Measurements from ENCODE around the gene FGF3. TPM values are rescaled to one million over a fixed set of nuclear protein-coding genes. Genes with fewer than 3 reads are reported as not detected.

The FGF3 gene
- total RNA-seq, 5 donors from 2014 or later (not counting 1 experiment from before 2014, with no cell fraction given), result not detected

DNA sequence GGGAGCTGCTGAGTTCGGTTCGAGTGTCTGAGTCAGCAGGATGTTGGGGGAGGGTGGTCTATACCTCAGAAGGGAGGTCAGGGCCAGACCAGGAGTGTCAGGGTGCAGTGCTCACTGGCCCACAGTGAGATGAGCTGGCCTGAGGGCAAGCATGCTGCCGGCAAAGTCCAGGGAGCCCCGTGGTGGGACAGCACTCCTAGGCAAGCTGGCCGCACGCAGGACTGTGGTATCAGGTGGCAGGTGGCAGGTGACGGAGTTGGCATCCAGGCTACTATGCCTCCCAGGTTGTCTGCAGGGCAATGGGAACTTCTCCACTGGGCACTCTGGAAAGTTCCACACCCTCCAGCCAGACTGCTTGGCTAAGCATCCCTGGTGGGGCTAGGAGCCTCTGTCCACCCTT lies 4.8 kb downstream of the FGF3 start:
- ATAC-seq (replicated peaks in 1 of 4) (no peak), DNase-seq (no peak)
- H3K27ac Mint-ChIP-seq, result no peak overlapping the region
- no peaks in the 10 kb centered on the region for H3K36me3 ChIP-seq (ENCODE audit: control insufficient read depth in 2 of 2, extremely low read depth in 1 of 2, insufficient read depth in 1 of 2, low read length in 1 of 2)
- H3K36me3 Mint-ChIP-seq, result no peaks in the 10 kb centered on the region
- POLR2A ChIA-PET, result no interaction called here
- no peak overlapping the region for H3K27ac ChIP-seq (ENCODE audit: low read length)
- H3K4me3 Mint-ChIP-seq, result no peak overlapping the region
- WGBS (ENCODE audit: insufficient coverage), result 79% methylated on average over 7 of the region's 7 CpGs
- H3K4me3 ChIP-seq (ENCODE audit: control insufficient read depth in 1 of 2, extremely low read depth in 1 of 2, low read length in 1 of 2), result no peak overlapping the region
- peaks cover 12 to 42% of the 10 kb centered on the region in 2 donors for H3K27me3 Mint-ChIP-seq
- H3K4me1 ChIP-seq (ENCODE audit: control insufficient read depth in 1 of 2, extremely low read depth in 1 of 2, insufficient read depth in 2 of 2, low read length in 2 of 2), result peaks cover 0 to 7% of the 10 kb centered on the region in 2 experiments
- CTCF ChIA-PET, result no interaction called here
- peaks cover 0 to 61% of the 10 kb centered on the region in 2 experiments for H3K27me3 ChIP-seq (replicated peaks in 1 of 2; ENCODE audit: control insufficient read depth in 2 of 2, extremely low read depth in 1 of 2, insufficient read depth in 2 of 2, low read length in 1 of 2)
- peaks cover 0 to 4% (median 0%) of the 10 kb centered on the region in 3 donors for H3K9me3 Mint-ChIP-seq
- peaks cover 0 to 2% (median 0%) of the 10 kb centered on the region in 3 donors for H3K4me1 Mint-ChIP-seq
- H3K9me3 ChIP-seq, result no peaks in the 10 kb centered on the region

DNA sequence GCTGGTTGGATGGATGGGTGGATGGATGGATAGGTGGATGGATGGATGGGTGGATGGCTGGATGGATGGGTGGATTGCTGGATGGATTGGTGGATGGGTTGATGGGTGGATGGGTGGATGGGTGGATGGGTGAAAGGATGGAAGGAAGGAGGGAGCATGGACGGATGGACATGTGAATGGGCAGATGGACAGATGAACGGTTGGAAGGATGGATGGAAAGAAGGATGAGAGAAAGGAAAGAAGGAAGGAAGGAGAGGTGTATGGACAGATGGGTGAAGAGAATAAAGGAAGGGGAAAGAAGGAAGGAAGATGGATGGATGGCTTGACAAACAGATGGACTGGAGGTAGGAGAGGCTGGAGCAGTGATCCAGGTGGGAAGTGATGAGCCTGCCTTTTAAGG lies 5.4 kb downstream of the FGF3 start:
- no peak overlapping the region for H3K4me3 ChIP-seq (ENCODE audit: control insufficient read depth in 1 of 2, extremely low read depth in 1 of 2, low read length in 1 of 2)
- 86% methylated on average over 2 of the region's 2 CpGs for WGBS (ENCODE audit: insufficient coverage)
- CTCF ChIA-PET, result no interaction called here
- peaks cover 0 to 7% of the 10 kb centered on the region in 2 experiments for H3K4me1 ChIP-seq (ENCODE audit: control insufficient read depth in 1 of 2, extremely low read depth in 1 of 2, insufficient read depth in 2 of 2, low read length in 2 of 2)
- no peaks in the 10 kb centered on the region for H3K36me3 ChIP-seq (ENCODE audit: control insufficient read depth in 2 of 2, extremely low read depth in 1 of 2, insufficient read depth in 1 of 2, low read length in 1 of 2)
- POLR2A ChIA-PET, result no interaction called here
- Mint-ChIP-seq H3K4me1 (peaks cover 0 to 2% (median 0%) of the 10 kb centered on the region in 3 donors), H3K27ac (no peak overlapping the region), H3K27me3 (peaks cover 12 to 43% of the 10 kb centered on the region in 2 donors), H3K4me3 (no peak overlapping the region), H3K36me3 (no peaks in the 10 kb centered on the region), H3K9me3 (peaks cover 0 to 4% (median 0%) of the 10 kb centered on the region in 3 donors)
- DNase-seq (no peak), ATAC-seq (replicated peaks in 1 of 4) (no peak)
- H3K27me3 ChIP-seq (replicated peaks in 1 of 2; ENCODE audit: control insufficient read depth in 2 of 2, extremely low read depth in 1 of 2, insufficient read depth in 2 of 2, low read length in 1 of 2), result peaks cover 0 to 60% of the 10 kb centered on the region in 2 experiments
- no peak overlapping the region for H3K27ac ChIP-seq (ENCODE audit: low read length)
- H3K9me3 ChIP-seq, result no peaks in the 10 kb centered on the region

DNA sequence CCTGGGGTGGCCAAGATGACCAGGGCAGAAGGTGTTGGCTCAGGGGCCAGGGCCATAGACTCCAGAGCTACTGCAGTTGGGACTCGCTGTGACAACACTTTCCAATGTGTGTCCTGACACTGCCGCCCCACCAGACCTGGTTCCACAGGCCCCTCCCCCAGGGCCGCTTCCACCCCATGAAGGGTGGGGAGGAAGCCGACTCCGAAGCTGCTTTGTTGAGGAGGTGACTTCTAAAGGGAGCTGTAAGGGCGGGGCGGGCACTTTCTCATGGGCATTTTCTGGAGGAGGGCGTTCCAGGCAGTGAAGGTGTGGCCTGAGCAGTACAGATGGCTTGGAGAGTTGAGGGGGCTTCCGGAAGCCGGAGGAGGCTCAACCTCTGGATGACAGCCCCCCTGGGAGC lies 6.3 kb downstream of the FGF3 start:
- H3K27me3 ChIP-seq (replicated peaks in 1 of 2; ENCODE audit: control insufficient read depth in 2 of 2, extremely low read depth in 1 of 2, insufficient read depth in 2 of 2, low read length in 1 of 2), result peaks cover 0 to 65% of the 10 kb centered on the region in 2 experiments
- H3K36me3 ChIP-seq (ENCODE audit: control insufficient read depth in 2 of 2, extremely low read depth in 1 of 2, insufficient read depth in 1 of 2, low read length in 1 of 2), result no peaks in the 10 kb centered on the region
- Mint-ChIP-seq H3K4me1 (peaks cover 0 to 2% (median 0%) of the 10 kb centered on the region in 3 donors), H3K27me3 (peaks cover 14 to 48% of the 10 kb centered on the region in 2 donors), H3K36me3 (no peaks in the 10 kb centered on the region), H3K27ac (no peak overlapping the region), H3K4me3 (no peak overlapping the region), H3K9me3 (peaks cover 0 to 4% (median 0%) of the 10 kb centered on the region in 3 donors)
- ATAC-seq (replicated peaks in 1 of 4) (no peak), DNase-seq (no peak)
- H3K9me3 ChIP-seq, result no peaks in the 10 kb centered on the region
- peaks cover 0 to 7% of the 10 kb centered on the region in 2 experiments for H3K4me1 ChIP-seq (ENCODE audit: control insufficient read depth in 1 of 2, extremely low read depth in 1 of 2, insufficient read depth in 2 of 2, low read length in 2 of 2)
- 86% methylated on average over 6 of the region's 10 CpGs for WGBS (ENCODE audit: insufficient coverage)
- POLR2A ChIA-PET, result no interaction called here
- H3K27ac ChIP-seq (ENCODE audit: low read length), result no peak overlapping the region
- H3K4me3 ChIP-seq (ENCODE audit: control insufficient read depth in 1 of 2, extremely low read depth in 1 of 2, low read length in 1 of 2), result no peak overlapping the region
- CTCF ChIA-PET, result no interaction called here

DNA sequence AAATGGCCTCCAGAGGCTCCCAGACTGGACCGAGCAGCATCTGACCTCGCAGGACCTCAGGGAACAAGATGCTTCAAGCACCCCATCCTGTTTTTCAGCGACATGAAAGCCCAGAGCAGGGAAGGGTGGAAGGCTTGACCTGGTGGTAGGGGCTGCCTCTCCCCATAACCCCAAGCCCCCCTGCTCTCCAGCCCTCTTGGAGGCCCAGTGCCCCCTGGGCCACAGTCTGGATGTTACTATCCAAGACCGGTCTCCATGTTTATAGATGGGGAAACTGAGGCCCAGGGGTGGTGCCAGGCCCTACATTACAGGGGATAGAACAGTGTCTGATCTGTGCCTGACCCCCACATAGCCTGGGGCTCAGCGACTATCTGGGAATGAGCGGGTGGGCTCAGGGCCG lies 7.0 kb downstream of the FGF3 start:
- Mint-ChIP-seq H3K36me3 (no peaks in the 10 kb centered on the region), H3K9me3 (peaks cover 0 to 4% (median 0%) of the 10 kb centered on the region in 3 donors), H3K4me1 (peaks cover 0 to 2% (median 0%) of the 10 kb centered on the region in 3 donors), H3K27me3 (peaks cover 18 to 52% of the 10 kb centered on the region in 2 donors), H3K27ac (no peak overlapping the region), H3K4me3 (no peak overlapping the region)
- H3K4me3 ChIP-seq (ENCODE audit: control insufficient read depth in 1 of 2, extremely low read depth in 1 of 2, low read length in 1 of 2), result no peak overlapping the region
- DNase-seq, result no peak
- ChIA-PET CTCF (no interaction called here), POLR2A (no interaction called here)
- H3K4me1 ChIP-seq (ENCODE audit: control insufficient read depth in 1 of 2, extremely low read depth in 1 of 2, insufficient read depth in 2 of 2, low read length in 2 of 2), result peaks cover 0 to under 1% of the 10 kb centered on the region in 2 experiments
- no peak for ATAC-seq (replicated peaks in 1 of 4)
- H3K36me3 ChIP-seq (ENCODE audit: control insufficient read depth in 2 of 2, extremely low read depth in 1 of 2, insufficient read depth in 1 of 2, low read length in 1 of 2), result no peaks in the 10 kb centered on the region
- WGBS (ENCODE audit: insufficient coverage), result 100% methylated on average over 4 of the region's 7 CpGs
- H3K27ac ChIP-seq (ENCODE audit: low read length), result no peak overlapping the region
- peaks cover 0 to 64% of the 10 kb centered on the region in 2 experiments for H3K27me3 ChIP-seq (replicated peaks in 1 of 2; ENCODE audit: control insufficient read depth in 2 of 2, extremely low read depth in 1 of 2, insufficient read depth in 2 of 2, low read length in 1 of 2)
- H3K9me3 ChIP-seq, result no peaks in the 10 kb centered on the region

DNA sequence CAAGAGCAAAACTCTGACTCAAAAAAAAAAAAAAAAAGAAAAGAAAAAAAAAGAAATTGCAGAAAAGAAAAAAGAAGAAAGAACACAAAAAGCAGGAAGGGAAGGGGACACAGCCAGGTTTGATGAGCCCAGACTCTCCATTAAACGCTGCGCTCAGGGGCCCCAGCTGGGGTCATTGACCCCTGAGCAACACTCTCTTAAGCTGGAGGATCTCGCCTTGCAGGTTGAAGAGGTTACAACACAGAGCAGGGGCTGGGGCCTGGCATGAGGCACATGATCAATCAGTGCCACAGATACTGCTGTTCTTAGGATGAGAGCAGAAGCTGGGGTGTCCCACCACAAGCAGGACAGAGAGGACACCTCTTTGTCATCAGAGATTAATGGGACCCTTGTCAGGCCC lies 7.8 kb downstream of the FGF3 start:
- H3K36me3 Mint-ChIP-seq, result no peaks in the 10 kb centered on the region
- H3K36me3 ChIP-seq (ENCODE audit: control insufficient read depth in 2 of 2, extremely low read depth in 1 of 2, insufficient read depth in 1 of 2, low read length in 1 of 2), result no peaks in the 10 kb centered on the region
- CTCF ChIA-PET, result interaction anchor here in 1 of 2 donors (0.7 kb wide), 1 partner anchor 10 kb away, joined by 6 read pairs; no protein-coding TSS in a partner anchor
- no peaks in the 10 kb centered on the region for H3K4me1 ChIP-seq (ENCODE audit: control insufficient read depth in 1 of 2, extremely low read depth in 1 of 2, insufficient read depth in 2 of 2, low read length in 2 of 2)
- peaks cover 0 to 55% of the 10 kb centered on the region in 2 experiments for H3K27me3 ChIP-seq (replicated peaks in 1 of 2; ENCODE audit: control insufficient read depth in 2 of 2, extremely low read depth in 1 of 2, insufficient read depth in 2 of 2, low read length in 1 of 2)
- H3K4me3 ChIP-seq (ENCODE audit: control insufficient read depth in 1 of 2, extremely low read depth in 1 of 2, low read length in 1 of 2), result no peak overlapping the region
- no peak overlapping the region for H3K4me3 Mint-ChIP-seq
- peaks cover 24 to 53% of the 10 kb centered on the region in 2 donors for H3K27me3 Mint-ChIP-seq
- H3K4me1 Mint-ChIP-seq, result peaks cover 0 to 2% (median 0%) of the 10 kb centered on the region in 3 donors
- H3K27ac Mint-ChIP-seq, result no peak overlapping the region
- ATAC-seq (replicated peaks in 1 of 4) (no peak), DNase-seq (no peak)
- peaks cover 0 to 4% (median 0%) of the 10 kb centered on the region in 3 donors for H3K9me3 Mint-ChIP-seq
- H3K9me3 ChIP-seq, result no peaks in the 10 kb centered on the region
- 67% methylated on average over 2 of the region's 3 CpGs for WGBS (ENCODE audit: insufficient coverage)
- no peak overlapping the region for H3K27ac ChIP-seq (ENCODE audit: low read length)
- POLR2A ChIA-PET, result no interaction called here

DNA sequence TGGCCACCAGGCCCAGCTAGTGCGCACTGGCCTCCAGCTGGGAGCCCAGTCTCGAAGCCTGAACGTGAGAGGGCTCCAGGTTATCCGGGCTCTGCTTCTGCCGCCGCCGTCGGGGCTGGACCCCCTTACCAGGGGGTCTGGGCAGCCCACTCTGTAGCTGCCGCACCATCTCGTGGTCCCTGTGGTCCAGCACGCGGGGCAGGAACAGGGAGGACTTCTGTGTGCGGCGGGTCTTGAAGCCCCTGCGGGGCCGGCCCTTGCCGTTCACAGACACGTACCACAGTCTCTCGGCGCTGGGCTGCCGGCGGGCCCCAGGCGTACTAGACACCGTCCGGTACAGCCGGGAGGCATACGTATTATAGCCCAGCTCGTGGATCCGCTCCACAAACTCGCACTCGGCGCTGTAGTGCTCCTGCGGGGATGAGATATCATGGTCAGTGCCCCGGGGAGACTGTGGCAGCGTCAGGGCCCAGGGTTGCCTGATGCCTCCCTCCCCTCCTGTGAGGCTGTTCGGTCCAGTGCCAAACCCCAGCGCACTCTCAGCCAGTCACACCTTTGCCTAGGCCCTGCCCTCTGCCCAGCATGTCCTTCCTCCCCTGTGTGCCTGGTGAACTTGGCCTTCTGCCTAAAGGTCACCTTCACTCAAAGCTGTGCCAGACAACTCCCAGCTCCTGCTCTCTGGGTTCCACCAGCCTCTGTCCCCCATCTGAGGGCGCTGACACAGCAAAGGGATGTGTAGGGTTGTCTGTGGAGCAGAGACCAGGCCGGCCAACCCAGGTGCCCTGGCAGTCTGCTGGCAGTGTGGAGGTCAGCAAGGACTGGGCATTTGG lies 8.7 kb downstream of the FGF3 start:
- ATAC-seq (replicated peaks in 1 of 4) (no peak), DNase-seq (no peak)
- Mint-ChIP-seq H3K4me3 (no peak overlapping the region), H3K36me3 (no peaks in the 10 kb centered on the region), H3K4me1 (no peaks in the 10 kb centered on the region), H3K9me3 (peaks cover 0 to 4% (median 0%) of the 10 kb centered on the region in 3 donors), H3K27ac (no peak overlapping the region), H3K27me3 (peaks cover 27 to 44% of the 10 kb centered on the region in 2 donors)
- H3K4me1 ChIP-seq (ENCODE audit: control insufficient read depth in 1 of 2, extremely low read depth in 1 of 2, insufficient read depth in 2 of 2, low read length in 2 of 2), result no peaks in the 10 kb centered on the region
- H3K27ac ChIP-seq (ENCODE audit: low read length), result no peak overlapping the region
- POLR2A ChIA-PET, result no interaction called here
- CTCF ChIA-PET, result interaction anchor here in 1 of 2 donors (0.7 kb wide), 1 partner anchor 11 kb away, joined by 6 read pairs; no protein-coding TSS in a partner anchor
- no peak overlapping the region for H3K4me3 ChIP-seq (ENCODE audit: control insufficient read depth in 1 of 2, extremely low read depth in 1 of 2, low read length in 1 of 2)
- H3K27me3 ChIP-seq (replicated peaks in 1 of 2; ENCODE audit: control insufficient read depth in 2 of 2, extremely low read depth in 1 of 2, insufficient read depth in 2 of 2, low read length in 1 of 2), result peaks cover 0 to 46% of the 10 kb centered on the region in 2 experiments
- no peaks in the 10 kb centered on the region for H3K36me3 ChIP-seq (ENCODE audit: control insufficient read depth in 2 of 2, extremely low read depth in 1 of 2, insufficient read depth in 1 of 2, low read length in 1 of 2)
- whole genome bisulfite sequencing (ENCODE audit: insufficient coverage), result 90% methylated on average over 39 of the region's 39 CpGs
- no peaks in the 10 kb centered on the region for H3K9me3 ChIP-seq

Data from T-cell (primary cell).